ENCODE data around the gene SIVA1. TPM values are rescaled to one million over a fixed set of nuclear protein-coding genes. Genes with fewer than 3 reads are reported as not detected.
A peak's percentile ranks its signal among the peaks of the same experiment; 100 is the strongest.

Gene SIVA1
- total RNA-seq, 1 experiment from 2014 or later: 85.8 TPM

GRCh38 chr14:104768437-104769323, 15.7 kb downstream of the SIVA1 start:
- no peaks in the 10 kb centered on the region for H3K9me2 ChIP-seq (ENCODE audit: insufficient read depth)
- BruUV-seq (replicated peaks): no TSS peak
- DNase-seq: peak; percentile 64 to 82
- H3K79me2 ChIP-seq (ENCODE audit: low read depth): no peaks in the 10 kb centered on the region
- H3K27me3 ChIP-seq (ENCODE audit: insufficient read depth, low read depth): no peaks in the 10 kb centered on the region
- ChIA-PET POLR2A (ENCODE audit: unreplicated experiment) (interaction anchor here (0.6 to 0.7 kb wide), 2 partner anchors 95 to 317 kb away, joined by 3 to 29 read pairs; no protein-coding TSS in a partner anchor), CTCF (interaction anchor here (0.9 to 1.0 kb wide), 2 partner anchors 58 to 200 kb away, joined by 3 to 5 read pairs; no protein-coding TSS in a partner anchor)
- H4K20me1 ChIP-seq (ENCODE audit: insufficient read depth): no peaks in the 10 kb centered on the region
- TF ChIP-seq EZH2 (IDR thresholded peaks at IDR 0.05; ENCODE audit: low read depth) (no peak), CTCF (conservative IDR thresholded peaks at IDR 0.05) (peak; percentile 81)
- H3K4me1 ChIP-seq (replicated peaks; ENCODE audit: insufficient read depth): peaks cover 3% of the 10 kb centered on the region; the same call in 1 of the 2 replicates
- no peaks in the 10 kb centered on the region; the same call in 1 of the 2 replicates for H3K36me3 ChIP-seq (ENCODE audit: low read depth)
- no peak overlapping the region for H3K4me2 ChIP-seq
- no peak overlapping the region for H3K27ac ChIP-seq
- no peak overlapping the region for H2AFZ ChIP-seq
- H3K9me3 ChIP-seq (ENCODE audit: insufficient read depth, low read depth): no peaks in the 10 kb centered on the region
- H3F3A ChIP-seq (ENCODE audit: insufficient read depth, low read depth): peaks cover 24% of the 10 kb centered on the region; the same call in 1 of the 2 replicates
- intact Hi-C loops (cut with micrococcal nuclease; ENCODE audit: unreplicated experiment): loop anchor here (1.0 to 5.0 kb wide), 2 partner anchors 58 to 279 kb away; no protein-coding TSS in a partner anchor
- no peak overlapping the region for H3K4me3 ChIP-seq

GRCh38 chr14:104769324-104770071, 16.6 kb downstream of the SIVA1 start:
- H3F3A ChIP-seq (ENCODE audit: insufficient read depth, low read depth): peaks cover 24% of the 10 kb centered on the region; the same call in 1 of the 2 replicates
- ChIA-PET CTCF (interaction anchor here (1.0 kb wide), 1 partner anchor 199 kb away, joined by 3 read pairs; no protein-coding TSS in a partner anchor), POLR2A (ENCODE audit: unreplicated experiment) (no interaction called here)
- DNase-seq: no peak
- no peaks in the 10 kb centered on the region; the same call in 1 of the 2 replicates for H3K36me3 ChIP-seq (ENCODE audit: low read depth)
- no peaks in the 10 kb centered on the region for H3K9me2 ChIP-seq (ENCODE audit: insufficient read depth)
- no peaks in the 10 kb centered on the region for H3K79me2 ChIP-seq (ENCODE audit: low read depth)
- no peak overlapping the region for H2AFZ ChIP-seq
- peaks cover 3% of the 10 kb centered on the region; the same call in 1 of the 2 replicates for H3K4me1 ChIP-seq (replicated peaks; ENCODE audit: insufficient read depth)
- no peaks in the 10 kb centered on the region for H3K9me3 ChIP-seq (ENCODE audit: insufficient read depth, low read depth)
- no peaks in the 10 kb centered on the region for H4K20me1 ChIP-seq (ENCODE audit: insufficient read depth)
- H3K27ac ChIP-seq: no peak overlapping the region
- no peak for TF ChIP-seq CTCF (conservative IDR thresholded peaks at IDR 0.05)
- no peak overlapping the region for H3K4me3 ChIP-seq
- BruUV-seq (replicated peaks): TSS peak; percentile 58
- H3K4me2 ChIP-seq: no peak overlapping the region
- intact Hi-C loops (cut with micrococcal nuclease; ENCODE audit: unreplicated experiment): loop anchor here (5.0 kb wide), 1 partner anchor 278 kb away; no protein-coding TSS in a partner anchor
- H3K27me3 ChIP-seq (ENCODE audit: insufficient read depth, low read depth): no peaks in the 10 kb centered on the region

GRCh38 chr14:104770072-104770579, 17.2 kb downstream of the SIVA1 start:
- BruUV-seq (replicated peaks): no TSS peak
- H3K9me3 ChIP-seq (ENCODE audit: insufficient read depth, low read depth): no peaks in the 10 kb centered on the region
- peaks cover 24% of the 10 kb centered on the region; the same call in 1 of the 2 replicates for H3F3A ChIP-seq (ENCODE audit: insufficient read depth, low read depth)
- no peak overlapping the region for H3K27ac ChIP-seq
- H3K9me2 ChIP-seq (ENCODE audit: insufficient read depth): no peaks in the 10 kb centered on the region
- no peak overlapping the region for H3K4me2 ChIP-seq
- H3K36me3 ChIP-seq (ENCODE audit: low read depth): no peaks in the 10 kb centered on the region; the same call in 1 of the 2 replicates
- TF ChIP-seq EZH2 (IDR thresholded peaks at IDR 0.05; ENCODE audit: low read depth) (no peak), CTCF (conservative IDR thresholded peaks at IDR 0.05) (no peak)
- H3K4me3 ChIP-seq: no peak overlapping the region
- intact Hi-C loops (cut with micrococcal nuclease; ENCODE audit: unreplicated experiment): no loop called here
- CTCF ChIA-PET: interaction anchor here (0.7 kb wide), 1 partner anchor 505 kb away, joined by 4 read pairs; no protein-coding TSS in a partner anchor
- H4K20me1 ChIP-seq (ENCODE audit: insufficient read depth): no peaks in the 10 kb centered on the region
- no peak for DNase-seq
- no peaks in the 10 kb centered on the region for H3K27me3 ChIP-seq (ENCODE audit: insufficient read depth, low read depth)
- POLR2A ChIA-PET (ENCODE audit: unreplicated experiment): no interaction called here
- peaks cover 3% of the 10 kb centered on the region; the same call in 1 of the 2 replicates for H3K4me1 ChIP-seq (replicated peaks; ENCODE audit: insufficient read depth)
- no peaks in the 10 kb centered on the region for H3K79me2 ChIP-seq (ENCODE audit: low read depth)
- H2AFZ ChIP-seq: no peak overlapping the region
